ENCODE measurements around the gene AP2A1.

AP2A1 gene

DNA sequence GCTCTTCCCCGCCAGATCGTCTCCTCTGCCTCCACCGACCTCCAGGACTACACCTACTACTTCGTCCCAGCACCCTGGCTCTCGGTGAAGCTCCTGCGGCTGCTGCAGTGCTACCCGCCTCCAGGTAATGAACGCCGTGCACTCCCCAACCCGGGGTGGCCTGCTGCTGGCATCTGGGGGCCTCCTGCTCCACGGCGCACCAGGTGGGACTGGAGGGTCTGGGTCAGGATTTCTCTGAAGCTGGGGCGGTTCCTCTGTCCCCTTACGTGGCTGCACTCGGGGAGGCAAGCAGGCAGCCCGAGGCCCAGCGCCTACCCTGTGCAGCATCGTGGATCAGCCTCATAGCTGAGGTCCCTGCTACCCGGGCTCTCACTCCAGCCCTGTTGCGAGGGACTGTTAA lies 28.8 kb downstream of the AP2A1 start:
- no peak for DNase-seq

DNA sequence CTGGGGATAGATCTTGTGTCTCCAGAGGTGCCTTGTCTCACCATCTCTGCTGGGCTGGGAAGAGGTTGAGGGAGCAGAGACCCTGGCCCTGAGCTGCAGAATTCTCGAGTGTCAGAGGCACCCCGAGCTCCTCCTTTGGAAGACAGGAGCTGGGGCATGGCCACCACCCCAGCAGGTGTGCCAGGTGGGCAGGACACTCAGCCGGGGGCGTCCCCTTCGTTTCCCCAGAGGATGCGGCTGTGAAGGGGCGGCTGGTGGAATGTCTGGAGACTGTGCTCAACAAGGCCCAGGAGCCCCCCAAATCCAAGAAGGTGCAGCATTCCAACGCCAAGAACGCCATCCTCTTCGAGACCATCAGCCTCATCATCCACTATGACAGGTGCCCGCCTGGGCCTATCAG lies 31.8 kb downstream of the AP2A1 start:
- no peak for DNase-seq

DNA sequence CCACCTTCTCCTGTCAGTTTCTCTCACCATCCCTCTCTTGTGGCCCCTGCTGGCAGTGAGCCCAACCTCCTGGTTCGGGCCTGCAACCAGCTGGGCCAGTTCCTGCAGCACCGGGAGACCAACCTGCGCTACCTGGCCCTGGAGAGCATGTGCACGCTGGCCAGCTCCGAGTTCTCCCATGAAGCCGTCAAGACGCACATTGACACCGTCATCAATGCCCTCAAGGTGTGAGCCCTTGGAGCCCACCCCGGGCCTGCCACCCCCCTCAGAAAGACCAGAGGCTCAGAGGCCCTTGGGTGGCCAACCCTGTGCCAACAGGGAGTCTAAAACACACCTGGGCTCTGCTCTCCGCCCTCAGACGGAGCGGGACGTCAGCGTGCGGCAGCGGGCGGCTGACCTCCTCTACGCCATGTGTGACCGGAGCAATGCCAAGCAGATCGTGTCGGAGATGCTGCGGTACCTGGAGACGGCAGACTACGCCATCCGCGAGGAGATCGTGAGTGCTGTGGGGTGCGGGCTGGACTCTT lies 32.5 kb downstream of the AP2A1 start:
- no peak for DNase-seq

DNA sequence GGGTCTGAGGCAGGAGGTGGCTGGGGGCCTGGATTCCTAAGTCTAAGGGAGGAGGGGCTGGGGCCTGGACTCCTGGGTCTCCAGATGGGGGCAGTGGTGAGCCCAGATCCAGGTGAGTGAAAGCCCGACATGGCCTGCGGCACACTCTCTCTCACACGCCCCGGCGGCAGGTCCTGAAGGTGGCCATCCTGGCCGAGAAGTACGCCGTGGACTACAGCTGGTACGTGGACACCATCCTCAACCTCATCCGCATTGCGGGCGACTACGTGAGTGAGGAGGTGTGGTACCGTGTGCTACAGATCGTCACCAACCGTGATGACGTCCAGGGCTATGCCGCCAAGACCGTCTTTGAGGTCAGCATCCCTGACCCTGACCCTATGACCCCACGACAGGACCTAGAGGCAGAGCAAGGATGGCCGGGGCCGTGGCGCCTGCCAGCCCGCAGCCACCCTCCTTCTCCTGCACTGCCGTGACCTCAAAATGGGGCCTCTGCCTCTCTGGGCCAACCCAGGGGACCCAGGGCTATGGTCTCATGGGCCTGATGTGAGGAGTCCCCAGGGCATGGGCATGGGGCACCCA lies 33.1 kb downstream of the AP2A1 start:
- DNase-seq = no peak

DNA sequence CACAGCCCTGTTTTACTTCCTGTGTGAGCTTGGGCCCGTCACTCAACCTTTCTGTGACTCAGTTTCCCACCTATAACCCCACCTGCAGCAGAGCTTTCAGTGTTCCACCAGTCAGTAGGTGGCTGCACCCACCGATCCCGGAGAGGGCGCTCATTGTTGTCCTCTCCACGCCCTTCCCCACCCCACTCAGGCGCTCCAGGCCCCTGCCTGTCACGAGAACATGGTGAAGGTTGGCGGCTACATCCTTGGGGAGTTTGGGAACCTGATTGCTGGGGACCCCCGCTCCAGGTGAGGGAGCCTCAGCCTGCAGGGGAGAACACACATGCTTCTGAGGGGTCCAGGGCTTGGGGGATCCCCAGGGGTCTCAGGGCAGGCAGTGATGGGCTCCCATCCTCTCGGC lies 34.0 kb downstream of the AP2A1 start:
- no peak for DNase-seq

DNA sequence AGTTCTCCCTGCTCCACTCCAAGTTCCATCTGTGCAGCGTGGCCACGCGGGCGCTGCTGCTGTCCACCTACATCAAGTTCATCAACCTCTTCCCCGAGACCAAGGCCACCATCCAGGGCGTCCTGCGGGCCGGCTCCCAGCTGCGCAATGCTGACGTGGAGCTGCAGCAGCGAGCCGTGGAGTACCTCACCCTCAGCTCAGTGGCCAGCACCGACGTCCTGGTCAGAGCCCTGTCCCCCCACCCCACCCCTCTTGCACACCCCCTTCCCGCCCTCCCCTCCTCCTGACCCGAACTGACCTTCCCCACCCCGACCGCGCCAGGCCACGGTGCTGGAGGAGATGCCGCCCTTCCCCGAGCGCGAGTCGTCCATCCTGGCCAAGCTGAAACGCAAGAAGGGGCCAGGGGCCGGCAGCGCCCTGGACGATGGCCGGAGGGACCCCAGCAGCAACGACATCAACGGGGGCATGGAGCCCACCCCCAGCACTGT lies 34.6 kb downstream of the AP2A1 start:
- DNase-seq = no peak

DNA sequence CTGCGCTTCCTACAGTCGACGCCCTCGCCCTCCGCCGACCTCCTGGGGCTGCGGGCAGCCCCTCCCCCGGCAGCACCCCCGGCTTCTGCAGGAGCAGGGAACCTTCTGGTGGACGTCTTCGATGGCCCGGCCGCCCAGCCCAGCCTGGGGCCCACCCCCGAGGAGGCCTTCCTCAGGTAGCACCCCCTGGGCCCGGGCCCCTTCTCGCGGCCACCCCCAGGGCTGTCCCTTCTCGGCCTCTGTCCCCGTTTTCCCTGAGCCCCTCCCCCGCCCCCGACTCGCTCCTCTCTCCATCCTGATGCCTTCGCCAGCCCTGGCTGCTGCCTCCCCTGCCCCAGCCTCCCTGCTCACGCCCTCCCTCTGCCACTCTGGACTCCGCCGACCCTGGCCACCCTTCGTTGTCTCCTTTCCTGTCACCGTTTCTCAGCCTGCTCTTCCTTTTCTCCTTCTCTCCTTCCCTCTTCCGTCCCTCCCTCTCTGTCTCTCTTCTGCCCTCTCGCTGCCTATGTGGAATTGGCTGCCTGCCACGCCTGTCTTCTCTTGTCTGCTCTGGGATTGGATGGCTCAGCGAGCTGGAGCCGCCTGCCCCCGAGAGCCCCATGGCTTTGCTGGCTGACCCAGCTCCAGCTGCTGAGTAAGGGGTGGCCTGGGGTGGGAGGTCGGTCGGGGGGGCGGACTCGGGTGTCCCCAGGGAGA lies 35.3 kb downstream of the AP2A1 start:
- peak; percentile 90 for DNase-seq

DNA sequence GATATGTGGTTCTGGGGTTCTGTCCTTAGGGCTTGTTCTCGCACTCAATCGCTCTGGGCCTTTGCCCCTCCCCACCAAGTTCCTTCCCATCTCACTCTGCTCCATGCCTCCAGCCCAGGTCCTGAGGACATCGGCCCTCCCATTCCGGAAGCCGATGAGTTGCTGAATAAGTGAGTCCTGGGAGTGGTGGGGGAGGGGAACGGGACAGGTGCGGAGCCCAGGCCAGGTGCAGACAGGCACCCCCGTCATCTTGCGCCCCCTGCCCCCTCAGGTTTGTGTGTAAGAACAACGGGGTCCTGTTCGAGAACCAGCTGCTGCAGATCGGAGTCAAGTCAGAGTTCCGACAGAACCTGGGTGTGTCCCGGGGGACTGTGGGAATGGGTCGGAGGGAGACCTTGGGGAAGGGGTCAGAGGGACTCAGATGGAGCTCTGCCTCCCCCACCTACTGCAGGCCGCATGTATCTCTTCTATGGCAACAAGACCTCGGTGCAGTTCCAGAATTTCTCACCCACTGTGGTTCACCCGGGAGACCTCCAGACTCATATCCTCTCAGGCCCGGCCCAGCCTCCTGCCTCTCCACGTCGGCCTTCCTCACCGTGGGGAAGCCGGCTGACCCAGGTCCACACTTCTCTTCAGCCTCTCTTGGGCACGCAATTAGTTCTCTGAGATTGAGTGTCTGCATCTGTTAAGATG lies 36.2 kb downstream of the AP2A1 start:
- no peak for DNase-seq

DNA sequence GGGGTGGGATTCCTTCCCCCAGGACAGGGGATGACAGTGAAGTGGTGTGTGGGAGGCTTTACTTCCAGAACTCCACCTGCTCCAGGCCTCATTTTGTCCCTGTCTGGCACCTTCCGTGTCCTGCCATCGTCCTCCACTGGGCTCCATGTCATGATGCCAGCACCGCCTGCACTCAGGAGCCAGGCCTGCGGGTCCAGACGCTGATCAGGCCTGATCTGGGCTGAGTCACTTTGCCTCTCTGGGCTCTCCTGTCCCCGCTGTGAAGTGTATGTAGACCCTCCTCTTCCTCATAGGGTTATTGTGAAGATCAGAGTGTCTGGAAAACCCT lies 36.7 kb downstream of the AP2A1 start:
- DNase-seq = no peak

DNA sequence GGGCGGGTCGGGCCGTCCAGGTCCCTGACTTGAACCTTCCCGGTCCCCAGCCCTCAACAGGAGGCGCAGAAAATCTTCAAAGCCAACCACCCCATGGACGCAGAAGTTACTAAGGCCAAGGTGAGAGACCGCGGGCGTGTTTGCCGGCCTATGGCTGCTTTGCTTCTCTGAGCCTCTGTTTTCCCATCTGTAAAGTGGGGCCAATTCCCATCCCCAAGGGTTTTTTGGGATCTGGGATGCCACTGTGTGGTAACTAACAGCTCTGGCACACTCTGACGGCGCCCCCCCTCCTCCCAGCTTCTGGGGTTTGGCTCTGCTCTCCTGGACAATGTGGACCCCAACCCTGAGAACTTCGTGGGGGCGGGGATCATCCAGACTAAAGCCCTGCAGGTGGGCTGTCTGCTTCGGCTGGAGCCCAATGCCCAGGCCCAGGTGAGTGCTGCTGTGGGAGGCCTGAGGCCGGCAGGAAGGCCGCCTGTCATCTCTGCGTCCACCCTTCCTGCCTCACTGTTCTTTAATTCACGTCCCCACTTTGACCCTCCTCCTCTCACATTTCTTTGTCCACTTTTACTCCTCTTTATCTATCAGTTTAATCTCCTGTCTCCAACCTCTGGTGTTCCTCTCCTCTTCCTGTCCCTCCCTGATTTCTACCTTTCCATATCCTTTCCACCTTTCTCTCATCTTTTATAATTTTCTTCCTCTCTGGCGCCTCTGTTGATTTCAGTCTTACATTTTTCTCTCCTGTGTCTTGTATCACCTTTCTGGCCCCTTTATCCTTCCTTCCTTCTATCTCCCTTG lies 39.2 kb downstream of the AP2A1 start:
- DNase-seq = no peak

- no peak for DNase-seq
Observed at GRCh38 chr19:49806620-49806959, 39.8 kb downstream of the AP2A1 start.

DNA sequence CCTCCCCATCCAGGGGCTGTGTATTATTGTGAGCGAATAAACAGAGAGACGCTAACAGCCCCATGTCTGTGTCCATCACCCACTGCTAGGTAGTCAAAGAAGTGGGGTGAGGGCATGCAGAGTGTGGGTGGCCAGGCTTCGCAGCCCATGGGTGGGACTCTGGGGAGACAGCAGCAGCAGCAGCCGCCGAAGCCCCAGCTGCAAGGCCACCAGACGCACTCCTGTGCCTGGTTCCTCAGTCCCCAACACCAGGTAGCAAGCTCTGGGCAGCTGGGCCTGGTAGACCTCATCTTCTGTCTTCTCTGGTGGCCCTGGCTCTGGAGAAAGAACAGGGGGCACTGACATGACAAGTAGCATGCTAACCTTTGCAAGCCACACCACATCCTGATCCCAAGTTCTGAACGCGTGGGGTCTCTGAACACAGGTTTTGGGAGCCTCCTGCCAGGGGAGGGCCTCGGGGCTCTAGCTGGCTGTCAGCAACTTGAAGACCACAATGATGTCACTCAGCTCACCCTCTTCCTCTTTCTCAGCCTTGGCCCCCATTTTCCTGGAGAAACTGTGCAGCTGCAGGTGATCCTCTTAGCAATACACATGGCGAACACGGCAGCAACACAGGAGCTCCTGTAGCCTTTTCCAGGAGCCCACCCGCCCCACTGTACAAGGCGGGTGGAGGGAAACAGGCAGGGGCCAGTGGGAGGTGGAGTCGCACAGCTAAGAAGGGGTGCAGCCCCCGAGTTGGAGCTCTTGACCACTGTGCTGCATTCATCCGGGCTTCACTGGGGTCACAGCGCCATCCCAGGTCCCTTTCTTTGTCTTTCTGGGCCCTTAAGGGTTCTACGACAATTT lies 40.5 kb downstream of the AP2A1 start:
- no peak for DNase-seq

DNA sequence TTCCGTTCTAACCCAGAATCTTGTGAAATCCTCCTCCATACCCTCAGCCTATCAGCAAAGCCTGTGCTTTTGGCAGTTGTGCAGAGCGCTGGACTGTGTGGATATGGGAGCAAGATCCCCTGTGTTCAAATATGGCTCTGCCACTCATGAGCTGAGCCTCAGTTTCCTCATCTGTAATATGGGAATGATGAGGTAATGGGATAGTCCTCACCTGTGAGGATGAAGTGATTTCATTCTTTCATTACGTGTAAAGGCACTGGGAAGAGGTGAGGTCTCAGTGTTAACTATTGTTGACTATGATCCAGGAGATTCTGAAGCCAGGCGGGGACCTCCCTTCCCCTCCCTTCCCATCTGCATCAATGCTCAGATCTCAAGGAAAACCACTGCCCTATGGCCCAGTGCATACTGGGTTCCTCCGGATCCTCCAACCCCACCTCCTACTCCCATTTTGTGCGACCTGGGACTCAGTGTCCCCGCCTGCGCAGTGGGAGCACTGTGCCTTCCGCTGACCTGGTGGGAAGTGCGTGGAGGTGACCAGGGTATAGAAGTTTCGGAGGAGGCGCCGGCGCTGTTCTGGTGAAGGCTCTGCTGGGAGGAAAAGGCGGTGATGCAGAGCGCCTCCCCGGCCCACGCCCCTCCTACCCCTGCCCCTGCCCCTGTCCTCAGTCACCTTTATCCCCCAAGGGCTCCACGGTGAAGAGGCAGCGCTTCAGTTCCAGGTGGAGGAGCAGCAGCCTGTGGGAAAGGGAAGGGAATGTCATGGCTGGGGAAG lies 41.3 kb downstream of the AP2A1 start:
- no peak for DNase-seq

DNA sequence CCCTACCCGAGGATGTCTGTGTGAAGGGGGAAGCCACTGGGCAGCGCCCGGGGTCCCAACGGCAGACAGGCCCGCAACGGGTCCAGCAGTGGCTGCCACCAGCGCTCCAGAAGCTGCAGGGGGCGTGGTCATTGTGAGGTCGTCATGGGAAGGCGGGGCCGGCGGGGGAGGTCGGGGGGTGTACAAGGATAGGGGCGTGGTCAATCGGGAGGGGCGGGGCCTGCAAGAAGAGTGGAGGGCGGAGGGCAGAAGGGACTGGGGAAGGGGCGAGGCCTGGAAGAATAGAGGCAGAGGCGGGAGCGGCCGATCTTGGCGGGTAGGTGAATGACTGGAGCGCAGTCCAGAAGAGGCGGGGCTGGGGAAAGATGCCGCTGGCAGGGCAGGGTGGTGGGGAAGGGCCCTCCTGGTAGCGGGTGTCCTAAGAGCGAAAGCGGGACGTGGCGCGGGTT lies 41.9 kb downstream of the AP2A1 start:
- DNase-seq = peak; percentile 79

DNA sequence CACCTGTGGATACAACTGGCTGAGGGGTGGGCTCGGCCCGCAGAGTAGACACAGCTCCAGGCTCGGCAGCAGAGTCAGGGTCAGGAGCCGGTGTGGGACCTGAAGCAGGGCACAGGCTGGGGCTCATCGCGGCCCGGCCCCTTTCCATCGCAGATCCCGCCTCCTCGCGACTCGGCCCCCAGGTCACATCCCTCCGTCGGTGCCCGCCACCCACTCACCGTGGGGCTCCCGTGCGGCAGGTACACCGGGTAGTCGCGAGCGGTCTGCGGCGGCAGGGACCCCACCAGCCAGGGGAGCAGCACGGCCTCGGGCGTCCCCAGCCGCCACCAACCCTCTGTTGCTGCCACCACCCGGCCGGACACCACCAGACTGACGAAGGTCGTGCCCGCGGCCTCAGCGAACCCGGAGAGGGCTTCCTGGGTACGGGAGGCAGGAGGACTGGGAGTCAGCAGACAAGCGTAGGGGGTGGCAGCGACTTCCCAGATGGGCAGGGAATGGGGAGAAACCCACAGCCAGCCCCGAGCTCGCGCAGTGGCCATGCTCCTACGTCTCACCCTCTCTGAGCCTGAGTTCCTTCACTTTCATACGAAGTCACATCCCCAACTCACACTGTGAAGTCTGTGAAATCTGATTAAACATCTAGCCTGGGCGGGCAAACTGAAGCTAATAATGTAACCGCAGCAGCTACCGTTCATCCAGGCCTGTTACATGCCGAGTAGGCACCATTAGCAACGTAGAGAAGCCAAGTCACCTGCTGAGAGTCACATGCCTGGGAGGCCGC lies 42.5 kb downstream of the AP2A1 start:
- DNase-seq = peak; percentile 45

GRCh38 chr19:49809941-49810389 lies 43.2 kb downstream of the AP2A1 start:
- no peak for DNase-seq

DNA sequence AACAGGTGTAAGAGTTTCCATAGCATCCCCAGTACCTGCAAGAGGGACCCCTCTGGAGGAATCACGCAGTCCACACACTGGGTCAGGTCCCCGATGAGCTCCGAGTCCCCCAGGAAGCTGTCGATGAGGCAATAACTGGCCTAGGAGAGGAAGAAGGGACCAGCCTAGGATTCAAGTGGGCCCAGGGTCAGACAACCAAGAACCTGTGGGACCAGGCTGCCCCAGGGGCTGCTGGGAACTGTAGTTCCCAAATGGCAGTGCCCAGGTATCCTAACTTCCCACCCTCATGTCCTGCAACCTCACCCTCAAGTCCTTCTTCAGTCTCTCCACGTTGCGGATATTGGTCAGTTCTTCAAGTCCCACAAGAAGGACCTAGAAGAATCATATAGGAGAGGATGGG lies 44.5 kb downstream of the AP2A1 start:
- DNase-seq = no peak

DNA sequence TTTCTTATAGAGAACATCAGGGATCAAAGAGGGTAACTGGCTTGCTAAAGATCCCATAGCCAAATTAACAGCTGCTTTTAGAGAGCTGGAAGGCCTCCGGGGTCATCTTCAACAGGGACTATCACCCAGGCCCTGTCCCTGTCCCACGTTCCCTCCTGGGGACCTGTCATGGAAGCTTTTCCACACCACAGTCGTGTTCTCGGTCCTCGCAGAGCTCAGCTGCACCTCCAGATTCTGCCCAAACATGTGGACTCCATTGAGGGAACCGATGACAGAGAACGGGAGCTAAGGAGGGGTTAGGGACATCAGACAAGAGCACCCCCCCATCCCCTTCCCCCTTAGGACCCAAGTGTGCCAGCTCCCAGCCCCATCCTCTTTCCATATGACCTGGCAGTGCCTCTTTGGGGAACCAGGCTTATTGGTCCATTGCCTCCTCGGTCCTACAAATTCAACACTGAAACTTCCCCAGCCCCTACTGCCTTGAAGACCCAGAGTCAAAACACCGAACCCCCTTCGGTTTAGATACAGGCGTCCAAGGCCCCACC lies 45.7 kb downstream of the AP2A1 start:
- peak; percentile 48 for DNase-seq

DNA sequence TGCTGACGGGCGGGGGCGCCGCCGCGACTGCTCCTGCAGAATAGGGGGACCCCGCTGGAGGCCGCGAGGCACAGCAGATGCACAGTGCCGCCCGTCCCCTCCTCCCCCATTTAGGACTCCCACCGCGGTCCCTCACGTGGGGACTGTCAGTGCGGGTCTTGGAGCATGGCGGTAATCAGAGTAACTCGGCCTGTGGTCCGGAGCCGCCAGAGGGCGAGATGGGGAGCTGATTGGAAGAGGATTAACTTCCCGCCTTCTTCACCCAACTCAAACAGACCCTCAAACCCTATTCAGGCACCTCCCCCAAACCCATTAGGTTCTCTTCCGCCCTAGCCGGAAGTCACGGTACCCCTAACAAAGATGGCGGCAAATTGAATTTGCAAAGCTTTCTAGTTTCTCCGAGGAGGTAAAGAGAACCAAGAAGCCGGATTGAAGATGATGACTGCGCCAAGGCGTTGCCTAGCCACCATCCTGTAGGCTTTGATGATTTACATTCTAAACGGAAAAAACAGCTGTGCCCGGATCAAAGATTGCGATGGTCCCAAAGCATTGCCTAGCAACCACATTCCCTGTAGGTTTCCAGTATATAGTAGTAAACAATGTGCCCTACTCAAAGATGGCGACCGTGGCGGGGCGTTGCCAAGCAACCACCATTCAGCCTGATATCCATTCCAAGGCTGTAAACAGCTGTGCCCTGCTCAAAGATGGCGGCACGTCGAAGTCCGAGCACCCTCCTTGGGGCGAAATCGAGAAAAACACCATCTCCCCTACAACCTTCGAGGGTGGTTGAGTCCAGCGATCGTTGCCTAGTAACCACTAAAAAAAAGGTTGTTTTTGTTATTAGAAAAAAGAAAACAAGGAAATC lies 46.4 kb downstream of the AP2A1 start, which contains the start of gene FUZ:
FUZ (minus strand) TSS at position 296 of the 865 bp plus-strand sequence; CDS start at position 110, 186 bp downstream.
- peak; percentile 99 for DNase-seq

All from midbrain (tissue), 1 donor.